CD4-positive, alpha-beta T cell treated with Interleukin-4 for 1 hour (primary cell): ENCODE data around the gene RRN3.
A peak's percentile ranks its signal among the peaks of the same experiment; 100 is the strongest.
"Not testable (repeated sequence)": the region's sequence is repeated elsewhere in the genome, so short reads cannot be mapped to it uniquely, and the experiment has no call there.

Source experiments
- DNase-seq, 2 donors: peaks; one replicate each; pipeline ENCODE4 v3.0.0-alpha.2; 2020 to 2022

RRN3 gene

GRCh38 chr16:15049581-15050180 is 44.4 kb downstream of the RRN3 start:
- DNase-seq = no peak

DNA sequence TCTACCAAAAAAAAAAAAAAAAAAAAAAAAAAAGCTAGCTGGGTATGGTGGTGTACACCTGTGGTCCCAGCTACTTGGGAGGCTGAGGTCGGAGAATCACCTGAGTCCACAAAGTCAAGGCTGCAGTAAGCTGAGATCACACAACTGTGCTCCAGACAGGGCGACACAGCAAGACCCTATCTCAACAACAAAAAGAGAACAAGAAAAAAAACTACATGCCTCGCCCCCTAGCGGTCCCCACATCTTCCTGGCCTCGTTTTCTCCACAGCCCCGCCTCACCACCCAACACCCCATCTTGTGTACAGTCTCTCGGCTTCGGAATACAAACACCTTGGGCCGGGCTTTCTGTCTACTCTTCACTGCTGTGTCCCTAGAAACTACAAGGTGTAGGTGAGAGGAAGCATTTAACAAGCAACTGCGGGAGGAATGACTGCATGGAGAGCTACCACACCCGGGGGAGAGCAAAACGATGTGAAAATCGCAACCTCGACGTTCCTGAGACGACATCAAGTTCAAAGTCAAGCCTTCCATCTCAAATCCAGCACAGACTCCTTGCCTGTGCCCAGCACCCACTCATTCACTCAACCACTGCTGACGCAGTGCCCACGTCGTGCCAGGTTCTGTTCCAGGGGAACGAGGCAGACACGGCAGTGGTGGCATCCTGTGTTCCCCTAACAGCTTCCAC is 47.2 kb downstream of the RRN3 start:
- no peak for DNase-seq

DNA sequence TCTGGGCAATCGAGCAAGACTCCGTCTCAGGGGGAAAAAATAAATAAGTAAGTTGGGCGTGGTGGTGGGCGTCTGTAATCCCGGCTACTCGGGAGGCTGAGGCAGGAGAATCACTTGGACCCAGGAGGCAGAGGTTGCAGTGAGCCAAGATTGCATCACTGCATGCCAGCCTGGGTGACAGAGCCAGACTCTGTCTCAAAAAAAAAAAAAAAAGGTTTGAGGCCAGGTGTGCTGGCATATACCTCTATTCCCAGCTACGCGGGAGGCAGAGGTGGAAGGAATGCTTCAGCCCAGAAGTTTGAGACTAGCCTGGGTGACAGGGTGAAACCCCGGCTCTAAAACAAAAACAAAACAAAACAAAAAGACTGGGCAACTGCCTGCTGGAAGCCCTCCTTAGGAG is 48.8 kb downstream of the RRN3 start:
- DNase-seq = not testable (repeated sequence)

DNA sequence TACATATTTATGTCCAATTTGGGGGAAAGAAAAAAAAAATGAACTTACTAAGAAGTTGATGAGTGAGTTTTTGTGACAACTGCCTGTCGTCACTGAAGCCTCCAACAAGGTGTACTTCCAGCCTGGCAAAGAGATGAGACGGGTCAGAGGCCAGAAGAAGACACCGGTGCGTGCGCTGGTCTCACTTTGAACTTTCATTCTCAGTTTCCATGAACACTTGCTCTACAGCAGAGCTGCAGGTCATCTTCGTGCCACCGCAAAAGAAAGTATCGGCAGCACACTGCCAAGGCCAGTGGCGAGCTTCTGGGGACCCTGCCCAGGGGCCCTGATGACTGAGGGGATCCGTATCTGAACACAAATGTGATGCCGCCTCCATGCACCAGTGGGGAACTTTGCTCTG is 49.8 kb downstream of the RRN3 start:
- DNase-seq = no peak

DNA sequence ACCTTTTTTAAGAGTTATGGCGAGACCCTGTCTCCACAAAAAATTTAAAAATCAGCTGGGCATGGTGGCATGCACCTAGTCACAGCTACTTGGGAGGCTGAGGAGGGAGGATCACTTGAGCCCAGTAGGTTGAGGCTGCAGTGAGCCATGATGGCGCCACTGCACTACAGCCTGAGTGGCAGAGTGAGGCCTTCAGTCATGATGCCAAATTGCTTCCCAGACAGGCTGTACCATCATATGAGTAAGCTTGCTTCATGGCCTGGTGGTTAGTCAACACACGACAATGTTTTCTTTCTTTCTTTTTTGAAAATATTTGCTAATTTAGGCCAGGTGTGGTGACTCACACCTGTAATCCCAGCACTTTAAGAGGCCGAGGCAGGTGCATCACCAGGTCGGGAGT is 50.7 kb downstream of the RRN3 start:
- no peak for DNase-seq

- no peak for DNase-seq
These were observed 52.6 kb downstream of the RRN3 start for GRCh38 chr16:15041271-15042004.

- DNase-seq = no peak
These were observed 55.4 kb downstream of the RRN3 start for GRCh38 chr16:15038689-15039088.

GRCh38 chr16:15037745-15038144 is 56.3 kb downstream of the RRN3 start:
- DNase-seq = no peak

DNA sequence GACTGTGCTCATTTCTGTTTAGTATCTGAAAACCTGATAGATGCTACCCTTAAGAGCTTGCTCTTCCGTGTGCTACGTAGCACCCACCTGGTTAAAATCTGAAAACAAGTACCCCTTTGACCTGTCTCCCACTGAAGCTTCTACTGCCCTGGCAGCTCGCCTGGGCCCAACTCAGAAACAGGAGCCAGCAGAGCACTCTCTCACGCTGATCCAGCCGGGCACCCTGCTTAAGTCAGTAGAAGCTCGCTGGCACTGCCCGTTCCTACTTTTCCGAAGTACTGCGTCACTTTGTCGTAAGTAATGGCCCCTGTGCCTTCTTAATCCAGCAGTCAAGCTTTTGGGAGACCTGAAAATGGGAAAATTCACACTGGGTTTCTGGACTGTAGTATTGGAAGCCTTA is 57.1 kb downstream of the RRN3 start:
- no peak for DNase-seq

DNA sequence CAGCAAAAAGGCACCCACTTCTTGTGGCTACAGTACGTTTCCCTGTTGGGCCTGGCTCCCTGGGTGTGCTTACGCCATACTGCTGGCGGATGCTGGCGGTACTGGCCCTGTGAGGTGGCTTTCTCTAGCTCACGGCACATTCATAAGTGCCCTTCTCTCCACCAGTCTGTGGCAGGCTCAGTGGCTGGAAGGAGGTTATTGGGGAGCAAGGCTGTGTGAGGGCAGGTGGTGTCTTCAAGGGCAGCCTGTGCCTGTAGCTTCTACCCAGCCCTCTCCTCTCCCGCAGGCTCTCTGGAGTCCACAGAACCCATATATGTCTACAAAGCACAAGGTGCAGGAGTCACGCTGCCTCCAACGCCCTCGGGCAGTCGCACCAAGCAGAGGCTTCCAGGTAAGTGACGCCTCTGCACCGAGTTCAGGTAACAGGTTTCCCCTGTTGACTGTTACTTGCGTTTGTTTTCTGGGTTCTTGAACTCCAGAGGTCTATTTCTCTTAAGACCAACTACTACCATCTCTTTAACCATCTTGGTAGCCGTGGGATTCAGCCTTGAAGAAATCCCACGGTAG is 58.8 kb downstream of the RRN3 start:
- no peak for DNase-seq

GRCh38 chr16:15034266-15035162 is 59.6 kb downstream of the RRN3 start:
- no peak for DNase-seq

DNA sequence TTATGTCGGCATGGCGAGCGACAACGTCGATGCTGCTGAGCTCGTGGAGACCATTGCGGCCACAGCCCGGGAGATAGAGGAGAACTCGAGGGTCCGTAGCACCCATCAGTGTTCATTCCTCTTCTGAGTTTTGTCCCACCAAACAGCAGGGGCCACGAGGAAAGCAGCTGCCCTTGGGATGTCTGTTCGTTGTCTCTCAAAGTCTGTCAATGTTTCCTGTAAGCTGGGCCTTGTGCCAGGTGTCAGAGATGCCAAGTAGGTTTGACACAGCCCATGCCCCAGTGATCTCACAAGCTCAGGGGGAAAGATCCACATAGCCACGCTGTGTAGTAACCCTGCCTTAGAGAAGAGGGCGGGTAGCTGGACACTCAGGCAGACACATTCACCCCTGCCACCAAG is 60.8 kb downstream of the RRN3 start:
- no peak for DNase-seq

DNA sequence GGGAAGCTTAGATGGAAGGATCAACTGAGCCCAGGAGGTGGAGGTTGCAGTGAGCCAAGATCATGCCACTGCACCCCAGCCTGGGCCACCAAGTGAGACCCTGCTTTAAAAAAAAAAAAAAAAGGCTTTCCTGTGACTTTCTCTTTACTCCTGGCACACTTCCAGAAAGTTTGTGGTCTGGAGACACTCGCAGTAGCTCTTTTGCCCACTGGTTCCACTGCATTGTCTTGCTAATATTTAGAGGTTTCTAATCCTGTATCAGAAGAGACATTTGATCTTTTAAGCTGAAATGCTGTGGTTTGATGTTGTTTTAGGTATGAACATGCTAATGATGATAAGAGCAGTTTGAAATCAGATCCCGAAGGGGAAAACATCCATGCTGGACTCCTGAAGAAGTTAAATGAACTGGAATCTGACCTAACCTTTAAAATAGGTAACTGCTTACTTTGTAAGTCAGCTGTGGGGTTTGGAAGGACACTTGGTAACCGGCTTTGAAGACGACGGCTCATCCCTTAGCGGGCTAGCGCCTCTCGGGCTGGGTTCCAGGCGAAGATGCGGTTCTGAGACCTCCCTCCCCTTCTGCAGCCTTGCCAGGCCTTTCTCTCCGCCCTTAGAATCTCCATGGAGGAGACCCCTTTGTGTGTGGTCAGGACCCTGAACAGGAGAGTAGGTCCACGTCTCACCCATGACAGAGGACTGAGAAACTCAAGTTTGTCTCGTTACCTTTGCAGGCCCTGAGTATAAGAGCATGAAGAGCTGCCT is 61.3 kb downstream of the RRN3 start:
- peak in 1 of 2 donors; percentile 26 for DNase-seq

DNA sequence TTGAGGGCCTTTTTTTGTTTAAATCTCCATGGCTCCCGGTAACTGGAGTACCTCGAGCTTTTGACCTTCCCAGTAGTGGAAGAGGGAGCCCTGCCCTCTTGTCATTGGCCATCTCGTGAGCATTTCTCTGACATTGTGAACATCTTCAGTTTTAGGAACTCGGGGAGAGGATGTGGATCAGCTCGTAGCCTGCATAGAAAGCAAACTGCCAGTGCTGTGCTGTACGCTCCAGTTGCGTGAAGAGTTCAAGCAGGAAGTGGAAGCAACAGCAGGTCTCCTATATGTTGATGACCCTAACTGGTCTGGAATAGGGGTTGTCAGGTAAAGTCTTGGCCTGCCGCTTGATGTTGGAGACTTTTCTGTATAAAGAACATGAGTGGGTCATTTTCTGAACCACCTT is 62.5 kb downstream of the RRN3 start:
- no peak for DNase-seq

DNA sequence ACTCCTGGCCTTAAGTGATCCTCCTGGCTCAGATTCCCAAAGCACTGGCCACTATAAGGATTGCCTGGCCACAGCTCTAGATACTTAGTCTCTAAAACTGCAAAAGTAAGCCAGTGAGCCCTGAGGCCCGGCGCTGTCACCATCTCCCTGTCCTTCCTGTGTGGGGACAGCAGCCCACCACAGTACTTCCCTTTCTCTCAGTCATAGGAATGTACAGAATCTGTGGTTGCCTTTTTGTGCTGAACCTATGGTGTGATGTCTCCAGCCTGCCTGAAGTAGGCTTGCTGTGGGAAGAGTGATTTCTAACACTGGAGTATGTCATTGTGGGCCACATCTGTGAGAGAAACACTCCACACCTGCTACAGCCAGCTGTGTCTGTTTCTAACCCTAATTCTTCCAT is 62.9 kb downstream of the RRN3 start:
- DNase-seq = no peak

DNA sequence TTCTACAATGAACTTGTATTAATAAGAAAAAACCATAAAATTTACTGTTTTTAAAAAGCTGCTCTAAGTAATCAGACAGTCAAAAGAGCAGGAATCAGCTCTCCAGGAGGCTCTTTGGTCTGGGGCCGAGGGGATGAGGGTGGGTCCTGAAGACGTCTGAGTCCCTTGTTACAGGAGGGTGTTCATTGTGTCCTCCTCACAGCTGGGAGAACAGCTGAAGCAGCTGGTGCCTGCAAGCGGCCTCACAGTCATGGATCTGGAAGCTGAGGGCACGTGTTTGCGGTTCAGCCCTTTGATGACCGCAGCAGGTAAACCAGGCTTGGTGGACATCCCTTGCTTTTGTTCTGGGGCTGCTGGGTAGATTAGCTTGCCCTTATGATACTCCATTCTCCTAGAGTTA is 64.3 kb downstream of the RRN3 start:
- not testable (repeated sequence) for DNase-seq

DNA sequence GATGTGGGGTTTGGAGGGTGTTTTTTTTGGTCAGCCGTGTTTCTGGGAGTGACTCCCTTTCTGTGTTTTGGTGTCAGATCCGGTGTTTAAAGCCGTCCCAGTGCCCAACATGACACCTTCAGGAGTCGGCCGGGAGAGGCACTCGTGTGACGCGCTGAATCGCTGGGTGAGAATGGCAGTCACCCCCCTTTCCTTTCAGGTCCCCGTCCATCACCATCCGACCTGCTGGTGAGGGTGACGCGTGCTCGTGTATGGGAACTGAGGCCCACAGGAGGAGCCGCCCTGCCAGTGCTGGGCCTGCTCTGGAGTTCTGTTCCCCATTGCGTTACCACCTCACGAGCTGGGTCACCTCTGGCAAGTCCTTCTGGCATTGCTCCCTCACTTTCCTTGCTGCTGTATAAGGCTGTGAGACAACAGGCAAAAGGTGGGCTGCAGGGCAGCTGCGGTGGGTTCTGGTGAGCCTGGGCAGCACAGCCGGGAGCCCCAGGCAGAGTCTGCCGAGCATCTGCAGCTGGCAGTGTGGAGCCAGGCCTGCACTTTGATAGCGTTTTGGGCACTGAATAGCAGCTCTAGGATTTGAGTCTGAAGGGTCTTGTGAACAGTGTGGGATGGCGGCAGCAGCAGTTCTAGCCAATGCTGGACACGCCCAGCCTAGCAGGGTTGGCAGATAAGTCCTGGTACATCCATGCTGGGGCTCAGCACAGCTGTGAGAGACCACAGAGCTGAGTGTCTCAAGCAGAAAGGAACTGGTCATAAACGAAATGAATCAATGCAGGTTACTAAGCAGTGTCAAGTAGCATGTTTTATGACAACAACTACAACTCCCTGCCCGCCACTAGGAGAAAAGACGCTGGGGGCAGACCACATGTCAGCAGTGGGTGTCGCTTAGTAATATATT is 65.0 kb downstream of the RRN3 start:
- DNase-seq = not testable (repeated sequence)

DNA sequence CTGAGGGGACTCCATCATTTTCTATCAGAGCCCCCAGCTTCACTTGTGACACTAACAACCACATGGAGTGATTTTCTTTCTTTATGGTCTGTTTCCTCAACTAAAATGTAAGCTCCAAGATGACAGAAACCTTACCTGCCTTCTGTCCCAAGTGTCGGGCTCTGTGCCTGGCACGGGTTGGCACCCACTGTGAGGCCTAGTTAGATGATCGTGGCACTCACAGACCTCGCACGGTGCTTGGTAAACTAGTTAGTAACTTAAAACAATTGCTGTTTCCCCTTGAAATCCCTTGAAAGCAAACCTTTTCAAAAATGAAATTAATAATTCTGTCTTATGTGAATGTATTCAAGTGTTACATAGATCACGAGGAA is 65.7 kb downstream of the RRN3 start:
- DNase-seq = not testable (repeated sequence)

- DNase-seq = not testable (repeated sequence)
These were observed 66.3 kb downstream of the RRN3 start for GRCh38 chr16:15027503-15028344.

- DNase-seq = not testable (repeated sequence)
These were observed 67.0 kb downstream of the RRN3 start for GRCh38 chr16:15027051-15027450.
